IMR-90 (cell line): ENCODE results near the gene AARSD1. TPM values are rescaled to one million over a fixed set of nuclear protein-coding genes. Genes with fewer than 3 reads are reported as not detected.

Experiments used
- ATAC-seq: fragments of 200-7000 bp; cut with Tn5 transposase; 2 replicates; pipeline ENCODE4 v1.9.1; 2020; ENCODE audit warnings: low read depth, mild to moderate bottlenecking, moderate library complexity
- BruUV-seq: library from RNA; stranded (reverse); fragments of 400-500 nt; replicated peaks from 2 replicates; lab custom pipeline; 2021; lab: Mats Ljungman, UMichigan
- CTCF ChIA-PET: fragments of 300-600 bp; formaldehyde crosslinking; extraction: SDS; loops from one replicate; lab custom pipeline; 2021; ENCODE audit warnings: antibody characterized with exemption; lab: Yijun Ruan, JAX
- POLR2A ChIA-PET: fragments of 300-600 bp; sonication (Branson Sonifier 250); formaldehyde crosslinking; loops from one replicate; lab custom pipeline; 2022; ENCODE audit warnings: antibody characterized with exemption; ENCODE audit not compliant: unreplicated experiment; lab: Charles Lee
- DNase-seq: peaks from one replicate; pipeline ENCODE4 v3.0.0; 2013
- H2AFZ ChIP-seq: replicated peaks from 2 replicates; pipeline ENCODE3; 2013; ENCODE audit warnings: low read length, mild to moderate bottlenecking; ENCODE audit not compliant: poor library complexity
- H2AK5ac ChIP-seq: 2 replicates; pipeline ENCODE4 v1.6.1; 2013; ENCODE audit warnings: low read depth, low read length, inconsistent platforms
- H2AK9ac ChIP-seq: replicated peaks from 2 replicates; pipeline ENCODE3; 2013; ENCODE audit warnings: mild to moderate bottlenecking, low read depth, low read length, moderate library complexity; ENCODE audit not compliant: poor library complexity
- H2BK120ac ChIP-seq: 2 replicates; pipeline ENCODE4 v1.6.1; 2013; ENCODE audit warnings: low read depth, low read length, inconsistent platforms
- H2BK15ac ChIP-seq: 3 replicates; pipeline ENCODE4 v1.6.1; 2013; ENCODE audit warnings: low read depth, low read length, inconsistent platforms
- H2BK20ac ChIP-seq: 2 replicates; pipeline ENCODE4 v1.6.1; 2013; ENCODE audit warnings: low read depth, mild to moderate bottlenecking, inconsistent platforms, low read length, moderate library complexity
- H2BK5ac ChIP-seq: 2 replicates; pipeline ENCODE4 v1.6.1; 2013; ENCODE audit warnings: mild to moderate bottlenecking, low read depth, low read length, inconsistent platforms; ENCODE audit not compliant: poor library complexity, severe bottlenecking
- H3K14ac ChIP-seq: replicated peaks from 2 replicates; pipeline ENCODE4 v1.6.1; 2013; ENCODE audit warnings: low read depth, low read length, inconsistent platforms
- H3K18ac ChIP-seq: 2 replicates; pipeline ENCODE4 v1.6.1; 2013; ENCODE audit warnings: low read depth, low read length, control low read depth
- H3K23ac ChIP-seq: 2 replicates; pipeline ENCODE4 v1.6.1; 2013; ENCODE audit warnings: low read depth, low read length, inconsistent platforms
- H3K27ac ChIP-seq: 2 replicates; pipeline ENCODE4 v1.5.1; 2013; ENCODE audit warnings: mild to moderate bottlenecking, control low read depth, low read length; ENCODE audit not compliant: insufficient read depth
- H3K27me3 ChIP-seq: 2 replicates; pipeline ENCODE4 v1.6.1; 2013; ENCODE audit warnings: low read length; ENCODE audit not compliant: control insufficient read depth, insufficient read depth
- H3K36me3 ChIP-seq: 2 replicates; pipeline ENCODE4 v1.6.1; 2013; ENCODE audit warnings: low read length, mixed read lengths; ENCODE audit not compliant: control insufficient read depth, insufficient read depth
- H3K4ac ChIP-seq: 2 replicates; pipeline ENCODE4 v1.6.1; 2013; ENCODE audit warnings: low read depth, low read length, inconsistent platforms
- H3K4me1 ChIP-seq: 2 replicates; pipeline ENCODE4 v1.6.1; 2013; ENCODE audit warnings: low read length, mixed read lengths; ENCODE audit not compliant: control insufficient read depth, insufficient read depth
- H3K4me2 ChIP-seq: 2 replicates; pipeline ENCODE4 v1.6.1; 2013; ENCODE audit warnings: low read depth, mild to moderate bottlenecking, control low read depth, low read length, moderate library complexity
- H3K4me3 ChIP-seq: 2 replicates; pipeline ENCODE4 v1.5.1; 2013; ENCODE audit warnings: low read depth, mild to moderate bottlenecking, control low read depth, low read length, moderate library complexity; ENCODE audit not compliant: insufficient read depth
- H3K56ac ChIP-seq: 2 replicates; pipeline ENCODE4 v1.6.1; 2013; ENCODE audit warnings: low read length, inconsistent platforms; ENCODE audit not compliant: insufficient read depth; ENCODE audit errors: extremely low read depth
- H3K79me1 ChIP-seq, 2 experiments: 2 replicates each; pipeline ENCODE4 v1.6.1; 2013; ENCODE audit warnings: low read length in 2 of 2, inconsistent platforms in 1 of 2, low read depth in 1 of 2
- H3K9ac ChIP-seq: 2 replicates; pipeline ENCODE4 v1.6.1; 2013; ENCODE audit warnings: low read depth, low read length, control low read depth
- H3K9me1 ChIP-seq: 2 replicates; pipeline ENCODE4 v1.6.1; 2013; ENCODE audit warnings: low read length, inconsistent platforms; ENCODE audit not compliant: insufficient read depth
- H3K9me3 ChIP-seq: 2 replicates; pipeline ENCODE4 v1.6.1; 2013; ENCODE audit warnings: low read length; ENCODE audit not compliant: control insufficient read depth, insufficient read depth
- H4K20me1 ChIP-seq: 2 replicates; pipeline ENCODE4 v1.6.1; 2013; ENCODE audit warnings: low read length, inconsistent platforms; ENCODE audit not compliant: insufficient read depth
- H4K5ac ChIP-seq: 2 replicates; pipeline ENCODE4 v1.6.1; 2013; ENCODE audit warnings: mild to moderate bottlenecking, low read depth, low read length, control low read depth
- H4K8ac ChIP-seq, 2 experiments: 2 replicates each; pipeline ENCODE4 v1.6.1; 2013; ENCODE audit warnings: low read depth in 2 of 2, low read length in 2 of 2, control low read depth in 1 of 2, inconsistent platforms in 1 of 2
- H4K91ac ChIP-seq: 2 replicates; pipeline ENCODE4 v1.6.1; 2013; ENCODE audit warnings: low read depth, low read length, inconsistent platforms; ENCODE audit not compliant: insufficient read depth
- BHLHE40 ChIP-seq: fragments of 150-350 bp; IDR thresholded peaks from 2 replicates; pipeline ENCODE4 v1.6.1; 2016; ENCODE audit warnings: mild to moderate bottlenecking, low read depth, low read length
- CHD1 ChIP-seq: IDR thresholded peaks from 2 replicates; pipeline ENCODE4 v1.6.1; 2012; ENCODE audit warnings: low read depth, low read length, improper control_type of control experiment
- FOS ChIP-seq: fragments of 150-350 bp; IDR thresholded peaks from 2 replicates; pipeline ENCODE4 v1.6.1; 2016; ENCODE audit warnings: low read depth, low read length
- MAZ ChIP-seq: IDR thresholded peaks from 2 replicates; pipeline ENCODE4 v1.6.1; 2012; ENCODE audit warnings: low read depth, mild to moderate bottlenecking, low read length, improper control_type of control experiment, moderate library complexity, borderline replicate concordance
- RCOR1 ChIP-seq: IDR thresholded peaks from 2 replicates; pipeline ENCODE4 v1.6.1; 2012; ENCODE audit warnings: mild to moderate bottlenecking, low read length, improper control_type of control experiment; ENCODE audit not compliant: insufficient replicate concordance
- WGBS, 2 experiments: methylation state at CpG; one replicate each; pipeline versions ENCODE4 v1.1.5 to v1.1.7; 2013; ENCODE audit warnings: missing lambda C conversion rate in 2 of 2; ENCODE audit not compliant: insufficient read length in 1 of 2; ENCODE audit errors: extremely low coverage in 2 of 2; 5-methylcytosine and 5-hydroxymethylcytosine counted together
- dilution Hi-C: fragments of 300-500 bp; cut with HindIII; formaldehyde crosslinking; loops from one replicate; pipeline ENCODE4 v1.14.3; 2018; ENCODE audit warnings: low sequenced_read_pairs; ENCODE audit not compliant: unreplicated experiment
- in situ Hi-C: fragments of 300-500 bp; cut with MboI; formaldehyde crosslinking; loops from 3 replicates; pipeline ENCODE4 v1.14.3; 2019; ENCODE audit warnings: low sequenced_read_pairs, inconsistent platforms, mixed read lengths
- intact Hi-C: fragments of 100-400 bp; cut with micrococcal nuclease; formaldehyde crosslinking; loops from 2 replicates; pipeline ENCODE4 v1.10.0; 2022
- polyA plus RNA-seq, 3 experiments: library from polyadenylated mRNA; depleted of rRNA; stranded (reverse); fragments of >200 nt; gene quantifications; 2 replicates each; pipeline ENCODE4 v1.2.3, GENCODE V29; 2012; ENCODE audit warnings: low replicate concordance in 1 of 3
- total RNA-seq: library from RNA; depleted of rRNA; stranded (reverse); fragments of >200 nt; gene quantifications from 2 replicates; pipeline ENCODE4 v1.2.3, GENCODE V29; 2012

The AARSD1 gene
- total and polyA plus RNA-seq, 2 of the 4 experiments (the other 2 are of a cell fraction) = 55.0 to 58.9 TPM

DNA sequence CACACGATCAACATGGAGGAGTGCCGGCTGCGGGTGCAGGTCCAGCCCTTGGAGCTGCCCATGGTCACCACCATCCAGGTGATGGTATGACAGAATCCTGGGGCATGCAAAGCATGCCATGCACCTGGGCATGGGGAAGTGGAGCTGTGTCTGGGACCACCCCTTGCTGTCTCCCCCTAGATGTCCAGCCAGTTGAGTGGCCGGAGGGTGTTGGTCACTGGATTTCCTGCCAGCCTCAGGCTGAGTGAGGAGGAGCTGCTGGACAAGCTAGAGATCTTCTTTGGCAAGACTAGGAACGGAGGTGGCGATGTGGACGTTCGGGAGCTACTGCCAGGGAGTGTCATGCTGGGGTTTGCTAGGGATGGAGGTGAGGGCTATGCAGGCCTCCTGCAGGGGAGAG is 49.0 kb upstream of the AARSD1 start:
- 89% methylated on average over 3 of the region's 8 CpGs; no CpG with 5 or more reads in 1 of the 2 experiments for WGBS, 2 experiments
- intact Hi-C loops (no loop called here), in situ Hi-C loops (no loop called here), dilution Hi-C loops (no loop called here)
- DNase-seq (no peak), ATAC-seq (no peak)
- Histone ChIP-seq H3K27me3 (no peaks in the 10 kb centered on the region), H3K9ac (no peak overlapping the region), H2AK9ac (no peak overlapping the region), H3K4me3 (no peak overlapping the region), H4K91ac (no peak overlapping the region), H3K79me1 (peaks cover 2 to 31% of the 10 kb centered on the region in 2 experiments; a peak in 3 of 4 replicates), H3K9me1 (peaks cover 17% of the 10 kb centered on the region), H4K5ac (no peak overlapping the region), H3K27ac (no peak overlapping the region), H3K4ac (no peak overlapping the region), H2AK5ac (no peak overlapping the region), H4K20me1 (peaks cover 16% of the 10 kb centered on the region; the same call in 1 of the 2 replicates), H3K4me1 (no peaks in the 10 kb centered on the region), H2BK120ac (no peak overlapping the region), H2BK20ac (no peak overlapping the region), H3K36me3 (peaks cover 49% of the 10 kb centered on the region), H2BK15ac (no peak overlapping the region), H3K9me3 (no peaks in the 10 kb centered on the region), H3K18ac (no peak overlapping the region), H2BK5ac (no peak overlapping the region), H3K23ac (no peak overlapping the region), H4K8ac (no peak overlapping the region), H3K14ac (no peak overlapping the region), H3K56ac (no peak overlapping the region), H2AFZ (no peak overlapping the region), H3K4me2 (no peak overlapping the region)
- TF ChIP-seq MAZ = no peak
- no peak for TF ChIP-seq CHD1
- no peak for TF ChIP-seq BHLHE40
- TF ChIP-seq FOS = no peak
- no peak for TF ChIP-seq RCOR1
- POLR2A ChIA-PET = no interaction called here
- no TSS peak for BruUV-seq
- CTCF ChIA-PET = no interaction called here
